ENCODE measurements around the gene JUND.

- TF ChIP-seq POLR2AphosphoS5 (IDR thresholded peaks at IDR 0.05): no peak
- no peak for TF ChIP-seq CTCF (IDR thresholded peaks at IDR 0.05)
These were observed 30.2 kb upstream of the JUND start for GRCh38 chr19:18311502-18312091.

Measured in stomach (tissue), 4 donors.